GM12875 (cell line): ENCODE measurements around the gene NMUR1.

Experiments
- H3K4me3 ChIP-seq: one replicate; pipeline ENCODE4 v1.5.1; 2011; ENCODE audit warnings: low read depth, low read length, control low read depth
- TF ChIP-seq, protein P1 (sequence below): IDR thresholded peaks from 2 replicates; pipeline ENCODE4 v1.5.1; 2011; ENCODE audit warnings: low read depth, mild to moderate bottlenecking, control low read depth, inconsistent platforms, low read length, moderate library complexity, borderline replicate concordance; ENCODE audit not compliant: insufficient read depth

Gene NMUR1

DNA sequence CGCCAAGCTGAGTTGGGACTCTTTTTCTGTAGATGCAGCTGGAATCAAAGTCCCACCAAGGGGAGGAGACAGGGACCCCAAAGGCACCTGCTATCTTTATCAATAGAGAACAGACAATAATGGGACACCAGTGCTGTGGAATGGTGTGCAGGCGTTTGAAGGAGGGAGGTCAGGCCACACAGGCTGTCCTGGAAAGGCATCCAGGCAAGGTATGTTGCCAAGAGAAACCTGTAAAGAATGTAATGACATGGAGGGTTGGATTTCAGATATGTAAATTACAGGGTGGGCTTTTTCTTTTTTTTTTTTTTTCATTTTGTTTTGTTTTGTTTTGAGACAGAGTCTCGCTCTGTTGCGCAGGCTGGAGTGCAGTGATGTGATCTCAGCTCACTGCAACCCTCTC, 9.7 kb upstream of the NMUR1 start:
- no peak overlapping the region for H3K4me3 ChIP-seq
- TF ChIP-seq, protein P1, sequence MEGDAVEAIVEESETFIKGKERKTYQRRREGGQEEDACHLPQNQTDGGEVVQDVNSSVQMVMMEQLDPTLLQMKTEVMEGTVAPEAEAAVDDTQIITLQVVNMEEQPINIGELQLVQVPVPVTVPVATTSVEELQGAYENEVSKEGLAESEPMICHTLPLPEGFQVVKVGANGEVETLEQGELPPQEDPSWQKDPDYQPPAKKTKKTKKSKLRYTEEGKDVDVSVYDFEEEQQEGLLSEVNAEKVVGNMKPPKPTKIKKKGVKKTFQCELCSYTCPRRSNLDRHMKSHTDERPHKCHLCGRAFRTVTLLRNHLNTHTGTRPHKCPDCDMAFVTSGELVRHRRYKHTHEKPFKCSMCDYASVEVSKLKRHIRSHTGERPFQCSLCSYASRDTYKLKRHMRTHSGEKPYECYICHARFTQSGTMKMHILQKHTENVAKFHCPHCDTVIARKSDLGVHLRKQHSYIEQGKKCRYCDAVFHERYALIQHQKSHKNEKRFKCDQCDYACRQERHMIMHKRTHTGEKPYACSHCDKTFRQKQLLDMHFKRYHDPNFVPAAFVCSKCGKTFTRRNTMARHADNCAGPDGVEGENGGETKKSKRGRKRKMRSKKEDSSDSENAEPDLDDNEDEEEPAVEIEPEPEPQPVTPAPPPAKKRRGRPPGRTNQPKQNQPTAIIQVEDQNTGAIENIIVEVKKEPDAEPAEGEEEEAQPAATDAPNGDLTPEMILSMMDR, result no peak

DNA sequence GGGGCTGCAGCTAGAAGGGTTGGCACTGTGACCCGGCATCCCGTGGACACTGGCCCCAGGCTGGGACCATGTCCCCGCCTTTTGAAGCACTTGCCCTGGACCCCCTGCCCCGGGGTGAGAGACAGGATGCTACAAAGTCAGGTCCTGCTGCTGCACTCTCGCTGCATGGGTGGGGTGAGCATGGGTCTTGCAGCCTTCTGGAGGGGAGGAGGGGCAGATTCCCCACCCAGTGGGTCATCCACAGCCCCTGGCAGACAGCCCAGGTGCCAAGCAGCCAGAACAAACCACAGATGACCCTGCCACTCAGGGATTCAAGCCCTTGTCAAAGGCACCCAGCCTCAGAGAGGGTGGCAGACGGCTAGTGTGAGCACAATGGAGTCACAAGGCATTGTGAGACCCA, 5.7 kb upstream of the NMUR1 start:
- H3K4me3 ChIP-seq, result no peak overlapping the region
- TF ChIP-seq, protein P1, result no peak

DNA sequence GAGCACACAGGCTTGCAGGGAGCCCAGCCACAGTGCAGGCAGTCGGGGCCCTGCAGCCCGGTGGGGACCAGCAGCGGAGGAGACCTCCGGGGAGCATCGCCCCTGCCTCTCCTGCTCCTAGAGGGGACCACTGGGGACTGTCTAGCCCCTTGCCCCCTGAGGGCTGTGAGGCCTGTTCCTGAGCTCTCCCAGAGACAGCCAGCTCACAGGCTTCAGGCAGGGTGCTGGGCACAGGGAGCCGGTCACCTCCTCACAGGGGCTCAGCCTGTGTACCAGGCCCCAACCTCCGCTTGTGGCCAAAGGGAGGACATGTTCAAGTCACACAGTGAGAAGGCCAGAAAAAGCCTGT, 3.5 kb upstream of the NMUR1 start:
- H3K4me3 ChIP-seq, result no peak overlapping the region
- TF ChIP-seq, protein P1, result no peak

DNA sequence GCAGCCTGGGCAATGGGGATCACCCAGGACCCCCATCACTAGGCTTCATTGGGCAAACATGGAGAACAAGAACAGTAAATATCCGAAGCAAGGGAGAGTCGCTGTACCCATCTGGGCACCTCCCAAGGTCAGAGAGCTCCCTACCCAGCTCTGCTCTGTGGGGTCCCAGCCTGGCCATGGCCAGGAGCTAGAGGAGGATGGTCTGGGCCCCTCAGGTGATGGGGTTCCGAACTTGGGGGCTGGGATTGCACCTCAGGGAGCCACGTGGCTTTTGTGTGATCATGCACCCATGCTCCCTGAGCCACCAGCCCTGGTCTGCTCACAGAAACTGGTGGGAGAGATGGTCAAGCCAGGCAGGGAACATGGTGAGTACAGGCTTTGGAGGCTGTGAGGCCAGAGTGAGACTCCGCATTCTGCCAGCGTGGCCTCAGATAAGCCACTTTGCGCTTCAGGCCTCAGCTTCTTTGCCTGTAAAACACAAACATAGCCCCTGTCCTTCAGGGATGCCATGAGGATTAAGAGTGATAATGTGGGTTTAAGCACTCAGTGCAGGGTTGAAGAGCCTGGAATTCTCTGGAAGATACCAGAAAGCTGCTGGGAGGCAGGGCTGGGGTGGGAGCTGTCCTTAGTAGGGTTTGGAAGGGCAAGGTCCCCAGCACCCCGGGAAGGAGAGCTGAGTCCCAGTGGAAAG, 3.0 kb upstream of the NMUR1 start:
- TF ChIP-seq, protein P1, result no peak
- no peak overlapping the region for H3K4me3 ChIP-seq

DNA sequence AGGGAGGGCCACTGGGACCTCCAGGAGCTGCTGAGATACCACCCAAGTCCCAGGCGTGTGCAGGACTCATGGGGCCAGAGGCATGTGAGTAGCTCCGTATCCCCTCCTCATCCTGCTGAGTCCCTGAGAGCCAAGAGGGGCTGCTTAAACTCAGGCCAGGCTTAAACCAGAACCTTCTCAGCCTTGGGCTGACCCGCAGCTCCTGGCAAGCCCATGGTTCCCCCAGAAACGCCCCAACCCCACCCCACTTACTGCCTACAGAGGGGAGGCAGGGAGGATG, 2.5 kb upstream of the NMUR1 start:
- TF ChIP-seq, protein P1, result no peak
- no peak overlapping the region for H3K4me3 ChIP-seq

DNA sequence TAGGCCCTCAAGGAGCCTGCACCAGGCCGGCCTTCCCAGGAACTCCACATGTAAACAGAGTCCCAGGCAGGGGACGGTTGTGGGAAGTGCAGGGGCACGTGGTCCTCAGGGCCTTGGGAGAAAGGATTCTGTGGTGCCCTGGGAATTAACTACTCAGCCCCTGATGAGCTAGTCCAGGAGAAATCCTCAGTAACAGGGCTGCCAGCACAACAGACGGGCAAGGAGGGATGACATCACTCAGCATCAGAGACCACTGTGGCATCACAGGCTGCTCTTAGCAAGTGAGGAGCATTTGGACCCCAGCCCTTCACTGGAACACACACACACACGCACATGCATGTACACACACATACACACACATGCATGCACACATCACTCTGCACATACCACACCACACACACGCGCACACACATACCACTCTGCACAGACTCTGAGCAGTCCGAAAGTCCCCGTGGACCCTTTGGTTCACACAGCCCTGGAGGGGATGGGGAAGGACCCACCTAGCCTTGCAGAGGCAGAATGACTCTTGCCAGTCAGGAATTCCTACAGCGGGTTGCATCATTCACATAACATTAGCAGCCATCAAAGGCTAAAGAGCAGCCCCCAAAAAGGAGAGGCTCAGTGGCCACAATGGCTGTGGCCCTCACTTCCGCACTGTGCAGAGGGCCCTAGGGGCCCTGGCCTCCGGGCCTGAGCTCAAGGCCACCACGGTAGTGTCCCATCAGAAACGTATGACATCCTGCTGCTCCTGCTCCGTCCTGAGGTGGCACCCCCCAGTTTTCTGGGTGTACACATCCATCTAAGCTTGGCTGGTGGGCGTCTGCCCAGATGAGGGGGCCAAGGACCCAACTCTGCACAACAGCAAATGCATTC, 1.9 kb upstream of the NMUR1 start:
- no peak overlapping the region for H3K4me3 ChIP-seq
- TF ChIP-seq, protein P1, result no peak

DNA sequence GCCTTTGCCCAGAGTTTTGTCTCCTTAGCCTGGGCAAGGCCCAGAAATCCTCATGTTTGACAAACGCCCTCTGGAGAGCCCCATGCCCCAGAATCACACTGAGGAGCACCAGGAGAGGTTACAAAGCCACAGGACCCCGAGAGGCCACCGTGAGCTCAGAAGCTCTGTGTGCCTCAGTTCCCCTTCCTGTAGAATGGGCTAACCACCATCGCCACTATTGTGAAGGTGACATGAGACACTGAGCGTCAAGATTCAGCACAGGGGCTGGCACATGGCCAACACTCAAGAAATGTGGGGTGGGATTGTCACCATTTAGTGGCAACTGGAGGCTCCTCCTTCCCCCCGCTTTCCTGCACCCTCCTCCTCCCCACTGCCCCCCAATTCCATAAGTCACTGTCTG, 1.2 kb upstream of the NMUR1 start:
- no peak overlapping the region for H3K4me3 ChIP-seq
- TF ChIP-seq, protein P1, result no peak
